ENCODE results near the gene SMARCAD1.

The SMARCAD1 gene

DNA sequence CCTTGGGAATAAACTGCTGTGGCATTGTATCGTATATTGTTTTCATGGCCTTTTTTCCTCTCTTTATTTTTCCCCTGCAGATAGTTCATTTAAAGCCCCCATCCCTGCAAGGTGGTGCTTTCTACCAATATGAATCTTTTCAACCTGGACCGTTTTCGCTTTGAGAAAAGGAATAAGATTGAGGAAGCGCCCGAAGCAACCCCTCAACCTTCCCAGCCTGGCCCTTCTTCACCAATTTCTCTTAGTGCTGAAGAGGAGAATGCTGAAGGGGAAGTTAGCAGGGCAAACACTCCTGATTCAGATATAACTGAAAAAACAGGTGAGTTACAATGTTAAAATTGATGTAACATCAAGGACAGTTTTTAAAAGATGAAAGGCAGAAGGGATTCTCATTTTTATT, 601 bp downstream of the SMARCAD1 start:
- no peak for TF ChIP-seq CTCF (IDR thresholded peaks at IDR 0.05; ENCODE audit: control insufficient read depth, insufficient read depth, low read depth, low read length, missing control alignments)
- H3K4me3 ChIP-seq (ENCODE audit: control insufficient read depth, low read depth, low read length) = peak overlapping the region; percentile 88
- DNase-seq (ENCODE audit: low read depth) = no peak

DNA sequence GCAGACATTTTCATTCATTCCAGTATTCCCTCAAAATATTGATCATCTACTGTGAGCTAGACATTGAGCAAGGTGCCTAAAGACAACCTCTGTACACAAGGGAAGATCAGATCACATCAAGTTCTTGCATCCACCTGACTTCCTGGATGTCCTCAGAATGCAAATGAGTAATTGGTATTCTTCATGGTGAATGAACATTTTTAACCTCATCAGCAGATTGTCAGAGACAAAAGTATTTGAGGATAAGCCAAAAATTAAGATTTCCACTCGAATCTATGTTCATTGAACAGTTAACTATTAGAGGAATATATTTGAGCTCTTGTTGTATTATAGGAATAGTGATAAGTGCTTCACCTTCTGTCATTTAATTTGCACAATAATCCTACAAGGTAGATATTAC, 1.3 kb downstream of the SMARCAD1 start:
- no peak for TF ChIP-seq CTCF (IDR thresholded peaks at IDR 0.05; ENCODE audit: control insufficient read depth, insufficient read depth, low read depth, low read length, missing control alignments)
- DNase-seq (ENCODE audit: low read depth) = no peak
- H3K4me3 ChIP-seq (ENCODE audit: control insufficient read depth, low read depth, low read length) = peak overlapping the region; percentile 88; the same call in 1 of the 2 replicates

DNA sequence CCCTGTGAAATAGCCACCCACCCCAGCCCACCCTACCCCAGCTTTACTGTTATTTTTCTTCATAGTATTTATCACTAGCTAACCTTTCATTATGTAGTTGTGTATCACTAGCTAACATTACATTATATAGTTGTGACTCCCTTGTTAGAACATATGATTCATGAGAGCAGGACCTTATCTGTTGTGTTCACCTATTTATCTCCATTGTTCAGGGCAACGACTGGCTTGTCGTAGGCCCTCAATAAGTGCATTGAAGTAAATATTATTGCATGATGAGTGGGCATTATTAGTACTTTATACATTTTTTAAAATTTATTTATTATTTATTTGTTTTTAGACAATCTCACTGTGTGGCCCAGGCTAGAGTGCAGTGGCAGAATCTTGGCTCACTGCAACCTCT, 4.2 kb downstream of the SMARCAD1 start:
- no peak for DNase-seq (ENCODE audit: low read depth)
- H3K4me3 ChIP-seq (ENCODE audit: control insufficient read depth, low read depth, low read length) = no peak overlapping the region
- no peak for TF ChIP-seq CTCF (IDR thresholded peaks at IDR 0.05; ENCODE audit: control insufficient read depth, insufficient read depth, low read depth, low read length, missing control alignments)

- no peak for TF ChIP-seq CTCF (IDR thresholded peaks at IDR 0.05; ENCODE audit: control insufficient read depth, insufficient read depth, low read depth, low read length, missing control alignments)
- DNase-seq (ENCODE audit: low read depth) = no peak
- H3K4me3 ChIP-seq (ENCODE audit: control insufficient read depth, low read depth, low read length) = no peak overlapping the region
These were observed 7.1 kb downstream of the SMARCAD1 start for GRCh38 chr4:94214703-94215319.

DNA sequence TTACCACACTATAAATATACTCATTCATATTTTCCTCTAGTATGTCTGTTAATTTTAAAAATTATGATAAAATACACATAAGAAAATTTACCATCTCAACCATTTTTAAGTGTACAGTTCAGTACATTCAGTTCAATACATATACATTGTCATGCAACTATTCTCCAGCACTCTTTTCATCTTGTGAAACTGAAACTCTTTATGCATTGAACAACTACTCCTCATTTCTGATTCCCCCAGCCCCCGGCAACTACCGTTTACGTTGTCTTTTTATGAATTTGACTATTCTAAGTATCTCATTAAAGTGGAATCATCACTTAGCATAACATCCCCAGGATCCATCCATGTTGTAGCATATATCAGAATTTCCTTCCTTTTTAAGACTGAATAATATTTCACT, 8.7 kb downstream of the SMARCAD1 start:
- TF ChIP-seq CTCF (IDR thresholded peaks at IDR 0.05; ENCODE audit: control insufficient read depth, insufficient read depth, low read depth, low read length, missing control alignments) = no peak
- H3K4me3 ChIP-seq (ENCODE audit: control insufficient read depth, low read depth, low read length) = no peak overlapping the region
- DNase-seq (ENCODE audit: low read depth) = no peak

GRCh38 chr4:94219402-94219801, 11.7 kb downstream of the SMARCAD1 start:
- no peak for DNase-seq (ENCODE audit: low read depth)
- no peak overlapping the region for H3K4me3 ChIP-seq (ENCODE audit: control insufficient read depth, low read depth, low read length)
- TF ChIP-seq CTCF (IDR thresholded peaks at IDR 0.05; ENCODE audit: control insufficient read depth, insufficient read depth, low read depth, low read length, missing control alignments) = no peak

DNA sequence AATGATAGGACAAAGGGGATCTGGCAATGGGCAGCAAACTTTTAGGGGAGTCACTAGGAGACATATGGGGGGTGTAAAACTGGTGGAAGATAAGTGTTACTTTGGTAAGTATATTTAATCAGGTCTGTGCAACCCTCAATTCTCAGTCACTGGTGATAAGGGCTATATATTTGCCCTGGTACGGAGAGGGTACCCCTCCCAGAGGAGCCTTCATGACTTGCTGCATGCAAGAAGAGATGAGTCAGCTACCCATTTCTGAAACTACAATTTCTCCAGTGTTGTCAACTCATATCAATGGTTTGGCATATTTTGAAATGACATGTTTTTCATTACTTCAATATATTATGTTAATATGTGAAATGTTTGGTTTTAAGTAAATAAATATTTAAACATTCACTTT, 14.3 kb downstream of the SMARCAD1 start:
- DNase-seq (ENCODE audit: low read depth) = no peak
- H3K4me3 ChIP-seq (ENCODE audit: control insufficient read depth, low read depth, low read length) = no peak overlapping the region
- no peak for TF ChIP-seq CTCF (IDR thresholded peaks at IDR 0.05; ENCODE audit: control insufficient read depth, insufficient read depth, low read depth, low read length, missing control alignments)

Measured in AG09309 (cell line).